ENCODE results near the gene CEP83. TPM values are rescaled to one million over a fixed set of nuclear protein-coding genes. Genes with fewer than 3 reads are reported as not detected.

Gene CEP83
- total RNA-seq, 1 donor from 2014 or later = 11.6 TPM

- TF ChIP-seq CTCF (IDR thresholded peaks at IDR 0.05) = no peak
- Histone ChIP-seq H3K27ac (peak overlapping the region; percentile 22), H3K36me3 (peaks cover 7% of the 10 kb centered on the region), H3K27me3 (ENCODE audit: low read depth) (no peaks in the 10 kb centered on the region), H3K9me3 (no peaks in the 10 kb centered on the region), H3K4me3 (no peak overlapping the region), H3K4me1 (peaks cover 21% of the 10 kb centered on the region)
- intact Hi-C loops (cut with DNase I) = no loop called here
- DNase-seq (no peak), ATAC-seq (peak; percentile 59 to 64)
Observed at GRCh38 chr12:94289461-94290312, 170.0 kb downstream of the CEP83 start.

GRCh38 chr12:94287245-94287628 lies 172.4 kb downstream of the CEP83 start:
- no peak for DNase-seq
- peaks cover 5% of the 10 kb centered on the region for H3K36me3 ChIP-seq
- intact Hi-C loops (cut with DNase I) = no loop called here
- H3K4me3 ChIP-seq = no peak overlapping the region
- H3K27ac ChIP-seq = no peak overlapping the region
- H3K9me3 ChIP-seq = no peaks in the 10 kb centered on the region
- H3K4me1 ChIP-seq = peaks cover 34% of the 10 kb centered on the region
- no peak for ATAC-seq
- no peak for TF ChIP-seq CTCF (IDR thresholded peaks at IDR 0.05)
- H3K27me3 ChIP-seq (ENCODE audit: low read depth) = no peaks in the 10 kb centered on the region

GRCh38 chr12:94286583-94287244 lies 173.0 kb downstream of the CEP83 start:
- DNase-seq (no peak), ATAC-seq (no peak)
- Histone ChIP-seq H3K27me3 (ENCODE audit: low read depth) (no peaks in the 10 kb centered on the region), H3K4me3 (no peak overlapping the region), H3K4me1 (peaks cover 39% of the 10 kb centered on the region), H3K27ac (no peak overlapping the region), H3K36me3 (peaks cover 5% of the 10 kb centered on the region), H3K9me3 (no peaks in the 10 kb centered on the region)
- intact Hi-C loops (cut with DNase I) = no loop called here
- TF ChIP-seq CTCF (IDR thresholded peaks at IDR 0.05) = no peak

GRCh38 chr12:94285943-94286582 lies 173.6 kb downstream of the CEP83 start:
- peaks cover 42% of the 10 kb centered on the region for H3K4me1 ChIP-seq
- no peaks in the 10 kb centered on the region for H3K27me3 ChIP-seq (ENCODE audit: low read depth)
- intact Hi-C loops (cut with DNase I) = no loop called here
- DNase-seq = no peak
- H3K4me3 ChIP-seq = no peak overlapping the region
- H3K27ac ChIP-seq = no peak overlapping the region
- TF ChIP-seq CTCF (IDR thresholded peaks at IDR 0.05) = no peak
- no peaks in the 10 kb centered on the region for H3K9me3 ChIP-seq
- peaks cover 5% of the 10 kb centered on the region for H3K36me3 ChIP-seq
- ATAC-seq = no peak

GRCh38 chr12:94284859-94285258 lies 174.8 kb downstream of the CEP83 start:
- intact Hi-C loops (cut with DNase I) = no loop called here
- ATAC-seq (no peak), DNase-seq (no peak)
- Histone ChIP-seq H3K9me3 (no peaks in the 10 kb centered on the region), H3K36me3 (peaks cover 5% of the 10 kb centered on the region), H3K27ac (no peak overlapping the region), H3K27me3 (ENCODE audit: low read depth) (no peaks in the 10 kb centered on the region), H3K4me1 (peaks cover 31% of the 10 kb centered on the region), H3K4me3 (no peak overlapping the region)
- TF ChIP-seq CTCF (IDR thresholded peaks at IDR 0.05) = no peak
